A549 (cell line): ENCODE measurements around the gene CACNA1C.

Experiments used
- CHD2 ChIP-seq: fragments of 150-350 bp; IDR thresholded peaks from 2 replicates; pipeline ENCODE4 v1.6.1; 2014; ENCODE audit warnings: low read length; ENCODE audit not compliant: partially characterized antibody
- HOXB13 ChIP-seq: fragments of 250-450 bp; sonication (Bioruptor Pico); IDR thresholded peaks from 2 replicates; pipeline ENCODE4 v1.5.0; 2020; ENCODE audit warnings: low read depth, mild to moderate bottlenecking, moderate library complexity

GRCh38 chr12:2605301-2605700 is 552.5 kb downstream of the CACNA1C start:
- TF ChIP-seq HOXB13 (CRISPR knock-in tag) (no peak), CHD2 (no peak)
